ENCODE data around the gene TBC1D9B.

DNA sequence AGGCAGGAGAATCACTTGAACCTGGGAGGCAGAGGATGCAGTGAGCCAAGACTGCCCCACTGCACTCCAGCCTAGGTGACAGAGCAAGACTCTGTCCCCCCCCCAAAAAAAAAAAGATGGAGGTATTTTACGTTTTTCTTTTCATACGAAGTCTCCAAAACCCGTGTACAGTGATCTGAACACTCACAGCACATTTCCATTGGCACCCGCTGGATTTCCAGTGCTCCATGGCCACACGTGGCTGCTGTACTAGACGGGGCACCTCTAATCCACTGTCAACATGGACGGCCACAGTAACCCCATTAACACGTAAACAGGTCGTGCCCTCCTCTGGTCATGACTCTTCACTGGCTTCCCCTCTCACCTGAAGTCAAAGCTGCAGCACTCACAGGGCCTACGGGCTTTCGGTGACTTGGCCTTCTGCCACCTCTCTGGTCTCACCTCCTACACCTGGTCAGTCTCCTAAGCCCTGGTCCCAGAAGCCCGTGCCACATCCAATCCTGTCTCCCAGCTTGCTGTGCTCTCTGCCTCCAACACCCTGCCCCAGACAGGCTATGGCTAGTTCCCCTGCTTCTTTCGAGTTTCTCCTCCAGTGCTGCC, 22.1 kb downstream of the TBC1D9B start:
- TF ChIP-seq, protein P1, sequence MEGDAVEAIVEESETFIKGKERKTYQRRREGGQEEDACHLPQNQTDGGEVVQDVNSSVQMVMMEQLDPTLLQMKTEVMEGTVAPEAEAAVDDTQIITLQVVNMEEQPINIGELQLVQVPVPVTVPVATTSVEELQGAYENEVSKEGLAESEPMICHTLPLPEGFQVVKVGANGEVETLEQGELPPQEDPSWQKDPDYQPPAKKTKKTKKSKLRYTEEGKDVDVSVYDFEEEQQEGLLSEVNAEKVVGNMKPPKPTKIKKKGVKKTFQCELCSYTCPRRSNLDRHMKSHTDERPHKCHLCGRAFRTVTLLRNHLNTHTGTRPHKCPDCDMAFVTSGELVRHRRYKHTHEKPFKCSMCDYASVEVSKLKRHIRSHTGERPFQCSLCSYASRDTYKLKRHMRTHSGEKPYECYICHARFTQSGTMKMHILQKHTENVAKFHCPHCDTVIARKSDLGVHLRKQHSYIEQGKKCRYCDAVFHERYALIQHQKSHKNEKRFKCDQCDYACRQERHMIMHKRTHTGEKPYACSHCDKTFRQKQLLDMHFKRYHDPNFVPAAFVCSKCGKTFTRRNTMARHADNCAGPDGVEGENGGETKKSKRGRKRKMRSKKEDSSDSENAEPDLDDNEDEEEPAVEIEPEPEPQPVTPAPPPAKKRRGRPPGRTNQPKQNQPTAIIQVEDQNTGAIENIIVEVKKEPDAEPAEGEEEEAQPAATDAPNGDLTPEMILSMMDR (IDR thresholded peaks at IDR 0.05), result no peak
- no peak for TF ChIP-seq POLR2A (IDR thresholded peaks at IDR 0.05)

Data from lower leg skin (tissue), 3 donors.